NB4 (cell line): ENCODE measurements around the gene CDC27.
"Not testable (repeated sequence)": the region's sequence is repeated elsewhere in the genome, so short reads cannot be mapped to it uniquely, and the experiment has no call there.

Experiments
- MYC ChIP-seq: IDR thresholded peaks from 2 replicates; pipeline ENCODE4 v1.6.1; 2011; ENCODE audit warnings: low read depth, low read length
- POLR2A ChIP-seq: IDR thresholded peaks from 2 replicates; pipeline ENCODE4 v1.6.1; 2011; ENCODE audit warnings: mild to moderate bottlenecking; ENCODE audit not compliant: insufficient read length; ENCODE audit errors: extremely low read depth
- TF ChIP-seq, protein P1 (sequence below): IDR thresholded peaks from one replicate; pipeline ENCODE4 v1.5.1; 2012; ENCODE audit warnings: low read depth, low read length
- TF ChIP-seq, protein P2 (sequence below): IDR thresholded peaks from 2 replicates; pipeline ENCODE4 v1.6.1; 2011; ENCODE audit warnings: low read depth, low read length

DNA sequence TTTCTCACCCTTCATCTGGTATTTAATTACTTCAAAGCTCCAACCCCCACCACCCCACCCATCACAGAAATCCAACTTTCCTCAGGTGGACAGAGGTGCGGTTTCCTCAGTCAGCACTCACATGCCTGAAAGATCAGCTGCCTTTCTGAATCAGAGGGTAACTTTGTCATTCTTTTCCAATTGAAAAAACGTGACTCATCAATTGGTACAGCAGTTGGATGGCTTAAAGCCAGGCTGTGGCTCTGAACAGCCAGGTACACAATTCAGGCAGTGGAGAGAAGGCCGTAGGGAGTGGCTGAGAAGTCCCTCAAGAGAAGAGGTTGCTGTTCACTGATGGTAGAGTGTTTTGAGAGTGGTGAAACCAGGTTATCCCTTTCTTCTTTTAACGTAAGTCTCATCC is 118.8 kb downstream of the CDC27 start:
- TF ChIP-seq, protein P1, sequence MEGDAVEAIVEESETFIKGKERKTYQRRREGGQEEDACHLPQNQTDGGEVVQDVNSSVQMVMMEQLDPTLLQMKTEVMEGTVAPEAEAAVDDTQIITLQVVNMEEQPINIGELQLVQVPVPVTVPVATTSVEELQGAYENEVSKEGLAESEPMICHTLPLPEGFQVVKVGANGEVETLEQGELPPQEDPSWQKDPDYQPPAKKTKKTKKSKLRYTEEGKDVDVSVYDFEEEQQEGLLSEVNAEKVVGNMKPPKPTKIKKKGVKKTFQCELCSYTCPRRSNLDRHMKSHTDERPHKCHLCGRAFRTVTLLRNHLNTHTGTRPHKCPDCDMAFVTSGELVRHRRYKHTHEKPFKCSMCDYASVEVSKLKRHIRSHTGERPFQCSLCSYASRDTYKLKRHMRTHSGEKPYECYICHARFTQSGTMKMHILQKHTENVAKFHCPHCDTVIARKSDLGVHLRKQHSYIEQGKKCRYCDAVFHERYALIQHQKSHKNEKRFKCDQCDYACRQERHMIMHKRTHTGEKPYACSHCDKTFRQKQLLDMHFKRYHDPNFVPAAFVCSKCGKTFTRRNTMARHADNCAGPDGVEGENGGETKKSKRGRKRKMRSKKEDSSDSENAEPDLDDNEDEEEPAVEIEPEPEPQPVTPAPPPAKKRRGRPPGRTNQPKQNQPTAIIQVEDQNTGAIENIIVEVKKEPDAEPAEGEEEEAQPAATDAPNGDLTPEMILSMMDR = not testable (repeated sequence)
- TF ChIP-seq, protein P2, sequence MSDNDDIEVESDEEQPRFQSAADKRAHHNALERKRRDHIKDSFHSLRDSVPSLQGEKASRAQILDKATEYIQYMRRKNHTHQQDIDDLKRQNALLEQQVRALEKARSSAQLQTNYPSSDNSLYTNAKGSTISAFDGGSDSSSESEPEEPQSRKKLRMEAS = not testable (repeated sequence)
- not testable (repeated sequence) for TF ChIP-seq POLR2A, MYC
